WTC11 (cell line): ENCODE measurements around the gene GSS. TPM values are rescaled to one million over a fixed set of nuclear protein-coding genes. Genes with fewer than 3 reads are reported as not detected.

Experiments
- ATAC-seq: fragments of 200-7000 bp; cut with Tn5 transposase; 2 replicates; pipeline ENCODE4 v1.10.0; 2021; ENCODE audit warnings: mild to moderate bottlenecking, moderate library complexity
- CTCF ChIA-PET: fragments of 300-600 bp; sonication (Branson Sonifier 250); formaldehyde crosslinking; loops from one replicate; lab custom pipeline; 2021; ENCODE audit warnings: antibody characterized with exemption; lab: Charles Lee
- POLR2A ChIA-PET: fragments of 350-600 bp; sonication (Branson Sonifier 250); formaldehyde crosslinking; loops from one replicate; lab custom pipeline; 2021; ENCODE audit warnings: antibody characterized with exemption; lab: Charles Lee
- DNase-seq: peaks from one replicate; pipeline ENCODE4 v3.0.0; 2021; ENCODE audit warnings: low spot score
- H3K27ac Mint-ChIP-seq: 2 replicates; pipeline ENCODE4 v1.8.0; 2021; ENCODE audit warnings: mixed read lengths
- H3K27me3 Mint-ChIP-seq: 2 replicates; pipeline ENCODE4 v1.8.0; 2021; ENCODE audit warnings: low read depth, mild to moderate bottlenecking, moderate library complexity, mixed read lengths
- H3K36me3 Mint-ChIP-seq: 2 replicates; pipeline ENCODE4 v1.8.0; 2021; ENCODE audit warnings: mixed read lengths
- H3K4me1 Mint-ChIP-seq: 2 replicates; pipeline ENCODE4 v1.8.0; 2022; ENCODE audit warnings: mixed read lengths
- H3K4me3 Mint-ChIP-seq: 2 replicates; pipeline ENCODE4 v1.8.0; 2021; ENCODE audit warnings: mild to moderate bottlenecking, moderate library complexity, mixed read lengths
- H3K9me3 Mint-ChIP-seq: 2 replicates; pipeline ENCODE4 v1.8.0; 2021; ENCODE audit warnings: mixed read lengths
- ETV6 ChIP-seq: sonication (generic); formaldehyde crosslinking; IDR thresholded peaks from 2 replicates; pipeline ENCODE4 v1.8.1; 2022; ENCODE audit warnings: mild to moderate bottlenecking, missing genetic modification reagents
- JUN ChIP-seq: sonication (generic); formaldehyde crosslinking; IDR thresholded peaks from 2 replicates; pipeline ENCODE4 v1.8.0; 2023; ENCODE audit warnings: mild to moderate bottlenecking, missing genetic modification reagents
- MYBL2 ChIP-seq: sonication (generic); formaldehyde crosslinking; IDR thresholded peaks from 2 replicates; pipeline ENCODE4 v1.8.1; 2023; ENCODE audit warnings: mild to moderate bottlenecking, moderate library complexity, missing genetic modification reagents
- NFYB ChIP-seq: sonication (generic); formaldehyde crosslinking; conservative IDR thresholded peaks from 2 replicates; pipeline ENCODE4 v1.8.0; 2022; ENCODE audit warnings: low read depth, missing genetic modification reagents
- NR2C2 ChIP-seq: sonication (generic); formaldehyde crosslinking; IDR thresholded peaks from 2 replicates; pipeline ENCODE4 v1.8.0; 2022; ENCODE audit warnings: mild to moderate bottlenecking, missing genetic modification reagents
- SMAD3 ChIP-seq: sonication (generic); formaldehyde crosslinking; IDR thresholded peaks from 2 replicates; pipeline ENCODE4 v1.8.0; 2022; ENCODE audit warnings: missing genetic modification reagents, mild to moderate bottlenecking, borderline replicate concordance
- TEAD4 ChIP-seq: sonication (generic); formaldehyde crosslinking; IDR thresholded peaks from 2 replicates; pipeline ENCODE4 v1.8.0; 2022; ENCODE audit warnings: mild to moderate bottlenecking, missing genetic modification reagents
- TP53 ChIP-seq: sonication (generic); formaldehyde crosslinking; IDR thresholded peaks from 2 replicates; pipeline ENCODE4 v1.8.1; 2023; ENCODE audit warnings: mild to moderate bottlenecking, missing genetic modification reagents
- ZBTB21 ChIP-seq: sonication (generic); formaldehyde crosslinking; IDR thresholded peaks from 2 replicates; pipeline ENCODE4 v1.8.1; 2023; ENCODE audit warnings: mild to moderate bottlenecking, missing genetic modification reagents, borderline replicate concordance
- ZNF121 ChIP-seq: sonication (generic); formaldehyde crosslinking; IDR thresholded peaks from 2 replicates; pipeline ENCODE4 v1.8.0; 2023; ENCODE audit warnings: missing genetic modification reagents
- ZNF232 ChIP-seq: sonication (generic); formaldehyde crosslinking; IDR thresholded peaks from 2 replicates; pipeline ENCODE4 v1.8.0; 2022; ENCODE audit warnings: mild to moderate bottlenecking, missing genetic modification reagents
- ZNF396 ChIP-seq: fragments of 250-450 bp; sonication (Bioruptor Pico); IDR thresholded peaks from 2 replicates; pipeline ENCODE4 v1.8.0; 2021; ENCODE audit warnings: mild to moderate bottlenecking, moderate library complexity, borderline replicate concordance
- ZNF416 ChIP-seq: fragments of 250-450 bp; sonication (Bioruptor Pico); IDR thresholded peaks from 2 replicates; pipeline ENCODE4 v1.9.0; 2021; ENCODE audit warnings: mild to moderate bottlenecking, inconsistent platforms
- total RNA-seq: library from RNA; stranded (reverse); gene quantifications from 3 replicates; pipeline ENCODE4 v1.2.3, GENCODE V29; 2021
- TF ChIP-seq, protein P1 (sequence below): fragments of 250-450 bp; sonication (Bioruptor Pico); IDR thresholded peaks from 2 replicates; pipeline ENCODE4 v1.9.0; 2021; ENCODE audit warnings: mild to moderate bottlenecking
- TF ChIP-seq, protein P2 (sequence below): sonication (generic); formaldehyde crosslinking; IDR thresholded peaks from 2 replicates; pipeline ENCODE4 v1.8.0; 2022; ENCODE audit warnings: mild to moderate bottlenecking, missing genetic modification reagents
- TF ChIP-seq, protein P3 (sequence below): sonication (generic); formaldehyde crosslinking; IDR thresholded peaks from 2 replicates; pipeline ENCODE4 v1.8.1; 2023; ENCODE audit warnings: mild to moderate bottlenecking, missing genetic modification reagents, moderate library complexity
- TF ChIP-seq, protein P4 (sequence below): fragments of 250-450 bp; sonication (Bioruptor Pico); IDR thresholded peaks from 2 replicates; pipeline ENCODE4 v1.8.0; 2021; ENCODE audit warnings: mild to moderate bottlenecking
- TF ChIP-seq, protein P5 (sequence below): sonication (generic); formaldehyde crosslinking; conservative IDR thresholded peaks from 2 replicates; pipeline ENCODE4 v1.8.1; 2022; ENCODE audit warnings: mild to moderate bottlenecking, missing genetic modification reagents
- TF ChIP-seq, protein P6 (sequence below): sonication (generic); formaldehyde crosslinking; IDR thresholded peaks from 2 replicates; pipeline ENCODE4 v1.8.1; 2022; ENCODE audit warnings: mild to moderate bottlenecking, missing genetic modification reagents, moderate library complexity, borderline replicate concordance
- TF ChIP-seq, protein P7 (sequence below): fragments of 200-600 bp; IDR thresholded peaks from 2 replicates; pipeline ENCODE4 v1.8.0; 2022; ENCODE audit warnings: antibody characterized with exemption
- TF ChIP-seq, protein P8 (sequence below): fragments of 250-450 bp; sonication (Bioruptor Pico); IDR thresholded peaks from 2 replicates; pipeline ENCODE4 v1.9.0; 2021; ENCODE audit warnings: moderate library complexity, mild to moderate bottlenecking, inconsistent platforms, borderline replicate concordance
- TF ChIP-seq, protein P9 (sequence below): sonication (generic); formaldehyde crosslinking; IDR thresholded peaks from 2 replicates; pipeline ENCODE4 v1.8.0; 2023; ENCODE audit warnings: mild to moderate bottlenecking, missing genetic modification reagents

Gene GSS
- total RNA-seq, 1 experiment from 2014 or later = 47.3 TPM

DNA sequence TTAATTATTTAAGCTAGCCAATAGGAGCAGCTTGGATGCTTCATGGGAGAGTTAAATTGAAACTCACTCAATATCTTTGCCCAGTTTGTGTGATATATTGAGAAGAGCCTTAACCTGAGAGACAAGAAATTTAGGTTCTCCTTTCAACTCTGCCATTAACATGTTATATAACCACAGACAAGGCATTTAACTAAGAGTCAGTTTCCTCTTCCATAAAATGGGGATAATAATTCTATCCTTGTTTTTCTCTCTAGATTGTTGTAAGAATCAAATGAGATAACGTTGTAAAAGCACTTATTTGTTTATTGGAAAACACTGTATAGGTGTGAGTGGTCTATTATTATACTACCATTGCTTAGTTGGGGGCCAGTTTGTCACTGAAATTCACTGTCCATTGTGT is 71.3 kb downstream of the GSS start:
- ATAC-seq (no peak), DNase-seq (no peak)
- H3K4me3 Mint-ChIP-seq = no peak overlapping the region
- H3K27me3 Mint-ChIP-seq = no peaks in the 10 kb centered on the region
- TF ChIP-seq, protein P1, sequence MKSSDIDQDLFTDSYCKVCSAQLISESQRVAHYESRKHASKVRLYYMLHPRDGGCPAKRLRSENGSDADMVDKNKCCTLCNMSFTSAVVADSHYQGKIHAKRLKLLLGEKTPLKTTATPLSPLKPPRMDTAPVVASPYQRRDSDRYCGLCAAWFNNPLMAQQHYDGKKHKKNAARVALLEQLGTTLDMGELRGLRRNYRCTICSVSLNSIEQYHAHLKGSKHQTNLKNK (CRISPR knock-in tag) = no peak
- TF ChIP-seq, protein P2, sequence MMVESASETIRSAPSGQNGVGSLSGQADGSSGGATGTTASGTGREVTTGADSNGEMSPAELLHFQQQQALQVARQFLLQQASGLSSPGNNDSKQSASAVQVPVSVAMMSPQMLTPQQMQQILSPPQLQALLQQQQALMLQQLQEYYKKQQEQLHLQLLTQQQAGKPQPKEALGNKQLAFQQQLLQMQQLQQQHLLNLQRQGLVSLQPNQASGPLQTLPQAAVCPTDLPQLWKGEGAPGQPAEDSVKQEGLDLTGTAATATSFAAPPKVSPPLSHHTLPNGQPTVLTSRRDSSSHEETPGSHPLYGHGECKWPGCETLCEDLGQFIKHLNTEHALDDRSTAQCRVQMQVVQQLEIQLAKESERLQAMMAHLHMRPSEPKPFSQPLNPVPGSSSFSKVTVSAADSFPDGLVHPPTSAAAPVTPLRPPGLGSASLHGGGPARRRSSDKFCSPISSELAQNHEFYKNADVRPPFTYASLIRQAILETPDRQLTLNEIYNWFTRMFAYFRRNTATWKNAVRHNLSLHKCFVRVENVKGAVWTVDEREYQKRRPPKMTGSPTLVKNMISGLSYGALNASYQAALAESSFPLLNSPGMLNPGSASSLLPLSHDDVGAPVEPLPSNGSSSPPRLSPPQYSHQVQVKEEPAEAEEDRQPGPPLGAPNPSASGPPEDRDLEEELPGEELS (CRISPR knock-in tag) = no peak
- TF ChIP-seq, protein P3, sequence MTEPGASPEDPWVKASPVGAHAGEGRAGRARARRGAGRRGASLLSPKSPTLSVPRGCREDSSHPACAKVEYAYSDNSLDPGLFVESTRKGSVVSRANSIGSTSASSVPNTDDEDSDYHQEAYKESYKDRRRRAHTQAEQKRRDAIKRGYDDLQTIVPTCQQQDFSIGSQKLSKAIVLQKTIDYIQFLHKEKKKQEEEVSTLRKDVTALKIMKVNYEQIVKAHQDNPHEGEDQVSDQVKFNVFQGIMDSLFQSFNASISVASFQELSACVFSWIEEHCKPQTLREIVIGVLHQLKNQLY (CRISPR knock-in tag) = no peak
- TF ChIP-seq JUN (CRISPR knock-in tag) = no peak
- TF ChIP-seq, protein P4, sequence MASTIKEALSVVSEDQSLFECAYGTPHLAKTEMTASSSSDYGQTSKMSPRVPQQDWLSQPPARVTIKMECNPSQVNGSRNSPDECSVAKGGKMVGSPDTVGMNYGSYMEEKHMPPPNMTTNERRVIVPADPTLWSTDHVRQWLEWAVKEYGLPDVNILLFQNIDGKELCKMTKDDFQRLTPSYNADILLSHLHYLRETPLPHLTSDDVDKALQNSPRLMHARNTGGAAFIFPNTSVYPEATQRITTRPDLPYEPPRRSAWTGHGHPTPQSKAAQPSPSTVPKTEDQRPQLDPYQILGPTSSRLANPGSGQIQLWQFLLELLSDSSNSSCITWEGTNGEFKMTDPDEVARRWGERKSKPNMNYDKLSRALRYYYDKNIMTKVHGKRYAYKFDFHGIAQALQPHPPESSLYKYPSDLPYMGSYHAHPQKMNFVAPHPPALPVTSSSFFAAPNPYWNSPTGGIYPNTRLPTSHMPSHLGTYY (CRISPR knock-in tag) = no peak
- no peak for TF ChIP-seq TEAD4 (CRISPR knock-in tag)
- TF ChIP-seq, protein P5, sequence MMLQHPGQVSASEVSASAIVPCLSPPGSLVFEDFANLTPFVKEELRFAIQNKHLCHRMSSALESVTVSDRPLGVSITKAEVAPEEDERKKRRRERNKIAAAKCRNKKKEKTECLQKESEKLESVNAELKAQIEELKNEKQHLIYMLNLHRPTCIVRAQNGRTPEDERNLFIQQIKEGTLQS (CRISPR knock-in tag) = no peak
- TF ChIP-seq TP53 (CRISPR knock-in tag) = no peak
- no peak for TF ChIP-seq NFYB (CRISPR knock-in tag)
- TF ChIP-seq, protein P6, sequence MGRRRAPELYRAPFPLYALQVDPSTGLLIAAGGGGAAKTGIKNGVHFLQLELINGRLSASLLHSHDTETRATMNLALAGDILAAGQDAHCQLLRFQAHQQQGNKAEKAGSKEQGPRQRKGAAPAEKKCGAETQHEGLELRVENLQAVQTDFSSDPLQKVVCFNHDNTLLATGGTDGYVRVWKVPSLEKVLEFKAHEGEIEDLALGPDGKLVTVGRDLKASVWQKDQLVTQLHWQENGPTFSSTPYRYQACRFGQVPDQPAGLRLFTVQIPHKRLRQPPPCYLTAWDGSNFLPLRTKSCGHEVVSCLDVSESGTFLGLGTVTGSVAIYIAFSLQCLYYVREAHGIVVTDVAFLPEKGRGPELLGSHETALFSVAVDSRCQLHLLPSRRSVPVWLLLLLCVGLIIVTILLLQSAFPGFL (CRISPR knock-in tag) = no peak
- no peak for TF ChIP-seq SMAD3 (CRISPR knock-in tag)
- no peaks in the 10 kb centered on the region for H3K9me3 Mint-ChIP-seq
- POLR2A ChIA-PET = no interaction called here
- H3K36me3 Mint-ChIP-seq = peaks cover 17% of the 10 kb centered on the region; the same call in 1 of the 2 replicates
- H3K27ac Mint-ChIP-seq = no peak overlapping the region
- CTCF ChIA-PET = no interaction called here
- H3K4me1 Mint-ChIP-seq = peaks cover 3% of the 10 kb centered on the region; the same call in 1 of the 2 replicates

DNA sequence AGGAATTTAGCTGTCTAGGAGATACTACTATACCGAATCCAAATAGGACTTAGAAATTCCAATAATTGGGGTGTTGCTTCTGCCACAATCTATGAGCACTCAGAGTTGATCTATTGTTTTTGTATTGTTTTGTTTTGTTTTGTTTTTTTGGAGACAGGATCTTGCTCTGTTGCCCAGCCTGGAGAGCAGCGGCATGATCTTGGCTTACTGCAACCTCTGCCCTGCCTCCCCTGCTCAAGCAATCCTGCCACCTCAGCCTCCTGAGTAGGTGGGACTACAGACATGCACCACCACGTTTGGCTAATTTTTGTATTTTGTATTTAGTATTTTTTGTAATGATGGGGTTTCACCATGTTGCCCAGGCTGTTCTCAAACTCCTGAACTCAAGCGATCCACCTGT is 71.8 kb downstream of the GSS start:
- H3K4me3 Mint-ChIP-seq = no peak overlapping the region

More for the DNA sequence above, 71.8 kb downstream of the GSS start:
- DNase-seq (no peak), ATAC-seq (no peak)
- POLR2A ChIA-PET = no interaction called here
- CTCF ChIA-PET = no interaction called here
- Mint-ChIP-seq H3K27ac (no peak overlapping the region), H3K4me1 (peaks cover 5% of the 10 kb centered on the region; the same call in 1 of the 2 replicates), H3K9me3 (no peaks in the 10 kb centered on the region), H3K36me3 (peaks cover 17% of the 10 kb centered on the region; the same call in 1 of the 2 replicates), H3K27me3 (no peaks in the 10 kb centered on the region)
- TF ChIP-seq, protein P7, sequence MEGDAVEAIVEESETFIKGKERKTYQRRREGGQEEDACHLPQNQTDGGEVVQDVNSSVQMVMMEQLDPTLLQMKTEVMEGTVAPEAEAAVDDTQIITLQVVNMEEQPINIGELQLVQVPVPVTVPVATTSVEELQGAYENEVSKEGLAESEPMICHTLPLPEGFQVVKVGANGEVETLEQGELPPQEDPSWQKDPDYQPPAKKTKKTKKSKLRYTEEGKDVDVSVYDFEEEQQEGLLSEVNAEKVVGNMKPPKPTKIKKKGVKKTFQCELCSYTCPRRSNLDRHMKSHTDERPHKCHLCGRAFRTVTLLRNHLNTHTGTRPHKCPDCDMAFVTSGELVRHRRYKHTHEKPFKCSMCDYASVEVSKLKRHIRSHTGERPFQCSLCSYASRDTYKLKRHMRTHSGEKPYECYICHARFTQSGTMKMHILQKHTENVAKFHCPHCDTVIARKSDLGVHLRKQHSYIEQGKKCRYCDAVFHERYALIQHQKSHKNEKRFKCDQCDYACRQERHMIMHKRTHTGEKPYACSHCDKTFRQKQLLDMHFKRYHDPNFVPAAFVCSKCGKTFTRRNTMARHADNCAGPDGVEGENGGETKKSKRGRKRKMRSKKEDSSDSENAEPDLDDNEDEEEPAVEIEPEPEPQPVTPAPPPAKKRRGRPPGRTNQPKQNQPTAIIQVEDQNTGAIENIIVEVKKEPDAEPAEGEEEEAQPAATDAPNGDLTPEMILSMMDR = no peak
- TF ChIP-seq ZBTB21 (CRISPR knock-in tag) = no peak
- TF ChIP-seq, protein P8, sequence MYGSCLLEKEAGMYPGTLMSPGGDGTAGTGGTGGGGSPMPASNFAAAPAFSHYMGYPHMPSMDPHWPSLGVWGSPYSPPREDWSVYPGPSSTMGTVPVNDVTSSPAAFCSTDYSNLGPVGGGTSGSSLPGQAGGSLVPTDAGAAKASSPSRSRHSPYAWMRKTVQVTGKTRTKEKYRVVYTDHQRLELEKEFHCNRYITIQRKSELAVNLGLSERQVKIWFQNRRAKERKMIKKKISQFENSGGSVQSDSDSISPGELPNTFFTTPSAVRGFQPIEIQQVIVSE (CRISPR knock-in tag) = no peak
- TF ChIP-seq ZNF396 (CRISPR knock-in tag) = no peak
- TF ChIP-seq, protein P9, sequence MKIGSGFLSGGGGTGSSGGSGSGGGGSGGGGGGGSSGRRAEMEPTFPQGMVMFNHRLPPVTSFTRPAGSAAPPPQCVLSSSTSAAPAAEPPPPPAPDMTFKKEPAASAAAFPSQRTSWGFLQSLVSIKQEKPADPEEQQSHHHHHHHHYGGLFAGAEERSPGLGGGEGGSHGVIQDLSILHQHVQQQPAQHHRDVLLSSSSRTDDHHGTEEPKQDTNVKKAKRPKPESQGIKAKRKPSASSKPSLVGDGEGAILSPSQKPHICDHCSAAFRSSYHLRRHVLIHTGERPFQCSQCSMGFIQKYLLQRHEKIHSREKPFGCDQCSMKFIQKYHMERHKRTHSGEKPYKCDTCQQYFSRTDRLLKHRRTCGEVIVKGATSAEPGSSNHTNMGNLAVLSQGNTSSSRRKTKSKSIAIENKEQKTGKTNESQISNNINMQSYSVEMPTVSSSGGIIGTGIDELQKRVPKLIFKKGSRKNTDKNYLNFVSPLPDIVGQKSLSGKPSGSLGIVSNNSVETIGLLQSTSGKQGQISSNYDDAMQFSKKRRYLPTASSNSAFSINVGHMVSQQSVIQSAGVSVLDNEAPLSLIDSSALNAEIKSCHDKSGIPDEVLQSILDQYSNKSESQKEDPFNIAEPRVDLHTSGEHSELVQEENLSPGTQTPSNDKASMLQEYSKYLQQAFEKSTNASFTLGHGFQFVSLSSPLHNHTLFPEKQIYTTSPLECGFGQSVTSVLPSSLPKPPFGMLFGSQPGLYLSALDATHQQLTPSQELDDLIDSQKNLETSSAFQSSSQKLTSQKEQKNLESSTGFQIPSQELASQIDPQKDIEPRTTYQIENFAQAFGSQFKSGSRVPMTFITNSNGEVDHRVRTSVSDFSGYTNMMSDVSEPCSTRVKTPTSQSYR (CRISPR knock-in tag) = no peak
- TF ChIP-seq MYBL2 (CRISPR knock-in tag) = no peak
- TF ChIP-seq ZNF121 (CRISPR knock-in tag) = no peak
- TF ChIP-seq ZNF416 (CRISPR knock-in tag) = no peak
- TF ChIP-seq ETV6 = no peak
- no peak for TF ChIP-seq NR2C2 (CRISPR knock-in tag)
- no peak for TF ChIP-seq ZNF232 (CRISPR knock-in tag)
